Erythroblast (primary cell): Measurements from ENCODE around the gene RNF213.

Experiments
- GATA1 ChIP-seq: IDR thresholded peaks from 2 replicates; pipeline ENCODE4 v1.6.1; 2011; ENCODE audit warnings: low read depth, mild to moderate bottlenecking, control low read depth, low read length, moderate library complexity
- POLR2A ChIP-seq: IDR thresholded peaks from 2 replicates; pipeline ENCODE4 v1.6.1; 2011; ENCODE audit warnings: mild to moderate bottlenecking, low read length

DNA sequence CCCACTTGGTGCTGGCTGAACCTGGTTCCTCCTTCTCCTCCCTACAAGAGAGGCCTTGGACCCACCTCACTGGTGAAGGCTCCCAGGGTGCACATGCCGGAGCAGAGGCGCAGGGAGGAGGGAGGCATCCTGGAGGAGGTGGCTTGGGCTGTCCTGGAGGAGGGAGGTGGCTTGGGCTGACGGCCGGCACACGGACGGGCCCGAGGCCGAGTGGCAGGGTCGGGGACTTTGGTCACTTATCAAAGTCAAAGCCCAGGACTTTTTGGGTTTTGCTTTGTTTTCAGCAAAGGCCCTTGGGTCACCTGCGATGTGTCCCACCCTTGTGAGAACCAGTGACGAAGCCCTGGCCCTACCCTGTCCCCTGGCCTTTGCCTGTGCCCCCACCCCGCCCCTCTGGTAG is 182.8 kb downstream of the RNF213 start:
- TF ChIP-seq POLR2A (no peak), GATA1 (no peak)
